Measurements from ENCODE around the gene UGT1A4. TPM values are rescaled to one million over a fixed set of nuclear protein-coding genes. Genes with fewer than 3 reads are reported as not detected.
A peak's percentile ranks its signal among the peaks of the same experiment; 100 is the strongest.

The UGT1A4 gene
- total and polyA plus RNA-seq, 2 of the 8 experiments (the other 6 are each of a cell fraction or from before 2014, with no cell fraction given), result not detected

DNA sequence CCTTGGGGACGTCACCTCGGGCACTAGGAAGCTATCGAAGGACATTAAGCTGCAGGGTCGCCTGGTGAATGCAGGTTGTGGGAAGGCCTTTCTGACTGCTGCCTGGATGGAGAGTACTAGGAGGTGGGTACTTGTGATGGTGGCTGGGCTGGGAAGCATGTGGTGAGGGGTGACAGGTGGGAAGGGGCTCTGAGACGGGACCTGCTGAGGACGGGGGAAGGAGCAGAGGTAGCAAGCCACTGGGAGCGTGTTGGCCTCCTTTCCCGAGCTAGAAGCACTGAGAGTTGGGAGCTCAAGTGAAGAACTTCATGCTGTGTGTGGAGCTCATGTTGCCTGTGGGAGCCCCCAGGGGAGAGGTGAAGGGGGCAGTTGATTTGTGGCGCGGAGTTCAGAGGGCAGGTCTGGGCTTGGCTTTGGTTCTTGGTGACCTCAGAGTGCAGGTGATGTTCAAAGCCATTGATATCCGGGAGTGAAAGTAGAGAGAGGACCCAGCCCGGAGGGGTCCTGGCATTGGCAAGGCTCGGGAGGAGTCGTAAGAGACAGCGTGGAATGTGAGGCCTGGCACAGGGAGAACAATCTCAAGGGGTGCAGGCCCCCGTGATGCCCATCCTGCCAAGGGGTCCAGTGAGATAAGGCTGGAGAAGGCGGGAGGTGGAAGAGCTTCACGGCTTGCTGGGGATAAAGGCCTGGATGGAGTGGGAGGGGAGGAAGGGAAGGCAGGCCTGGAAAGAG is 72.8 kb downstream of the UGT1A4 start:
- Histone ChIP-seq H3K23me2 (ENCODE audit: low read depth, low read length) (no peaks in the 10 kb centered on the region), H3K4ac (replicated peaks; ENCODE audit: insufficient read length, low read depth, low read length) (no peak overlapping the region), H3K4me2 (ENCODE audit: insufficient read depth in 1 of 2, low read depth in 2 of 2, low read length in 2 of 2) (no peak overlapping the region), H3K36me3 (ENCODE audit: control insufficient read depth in 2 of 4, insufficient read depth in 4 of 4, low read length in 3 of 4) (no peaks in the 10 kb centered on the region), H2BK15ac (ENCODE audit: low read length) (no peak overlapping the region), H3K79me1 (ENCODE audit: low read depth, low read length) (no peaks in the 10 kb centered on the region), H3K14ac (ENCODE audit: insufficient read length) (no peak overlapping the region), H2BK5ac (ENCODE audit: low read depth, low read length) (no peak overlapping the region), H3K23ac (ENCODE audit: insufficient read length) (no peak overlapping the region), H2BK120ac (replicated peaks; ENCODE audit: low read depth, low read length) (no peak overlapping the region), H3K18ac (ENCODE audit: extremely low read depth, low read length) (no peak overlapping the region), H3K79me2 (ENCODE audit: control insufficient read depth in 1 of 2, insufficient read depth in 2 of 2, low read length in 2 of 2) (no peaks in the 10 kb centered on the region), H3K4me1 (replicated peaks in 1 of 4; ENCODE audit: control insufficient read depth in 3 of 4, insufficient read depth in 4 of 4, low read length in 3 of 4) (no peaks in the 10 kb centered on the region), H3K27me3 (replicated peaks in 1 of 4; ENCODE audit: control insufficient read depth in 3 of 4, extremely low read depth in 1 of 4, insufficient read depth in 3 of 4, low read length in 3 of 4) (no peaks in the 10 kb centered on the region), H2BK20ac (ENCODE audit: low read length) (no peak overlapping the region), H4K91ac (replicated peaks; ENCODE audit: insufficient read length, low read length) (no peak overlapping the region), H2AFZ (ENCODE audit: low read length) (no peak overlapping the region), H3K9me3 (ENCODE audit: insufficient read depth in 2 of 2, low read depth in 1 of 2, low read length in 1 of 2) (peaks cover 0 to 5% of the 10 kb centered on the region in 2 experiments; a peak in 1 of 4 replicates), H4K8ac (ENCODE audit: extremely low read depth, insufficient read depth, low read length) (no peak overlapping the region), H3K9ac (replicated peaks in 1 of 4; ENCODE audit: extremely low read depth in 1 of 4, low read depth in 3 of 4, low read length in 3 of 4) (no peak overlapping the region), H2BK12ac (ENCODE audit: low read depth, low read length) (no peak overlapping the region), H3K56ac (replicated peaks; ENCODE audit: insufficient read length, low read depth, low read length) (no peak overlapping the region), H4K5ac (ENCODE audit: insufficient read length, low read depth, low read length) (no peak overlapping the region), H3K4me3 (ENCODE audit: extremely low read depth in 1 of 4, insufficient read depth in 2 of 4, low read depth in 3 of 4, low read length in 4 of 4) (no peak overlapping the region), H4K20me1 (replicated peaks in 1 of 2; ENCODE audit: control insufficient read depth in 1 of 2, insufficient read depth in 2 of 2, low read length in 2 of 2) (no peaks in the 10 kb centered on the region), H2AK5ac (ENCODE audit: low read depth, low read length) (no peak overlapping the region), H3K27ac (ENCODE audit: low read depth, low read length) (no peak overlapping the region)
- FAIRE-seq (no peak), DNase-seq (ENCODE audit: low read depth in 1 of 2, low spot score in 2 of 2) (peak in 1 of 2 experiments; percentile 27)
- CTCF ChIA-PET (ENCODE audit: partially characterized antibody), result no interaction called here
- 93% methylated on average over 18 of the region's 18 CpGs; no CpG with 5 or more reads in 1 of the 2 experiments for WGBS, 2 experiments (ENCODE audit: extremely low coverage in 1 of 2, insufficient coverage in 1 of 2, insufficient read length in 1 of 2, insufficient replicate concordance in 2 of 2, low coverage in 1 of 2, low lambda C conversion rate in 2 of 2, missing lambda C conversion rate in 1 of 2)
- TF ChIP-seq PHF8 (conservative IDR thresholded peaks at IDR 0.05; ENCODE audit: low read depth, low read length) (no peak), GTF2F1 (IDR thresholded peaks at IDR 0.05; ENCODE audit: borderline replicate concordance, low read depth, low read length) (no peak), CBX8 (IDR thresholded peaks at IDR 0.05; ENCODE audit: borderline replicate concordance, low read depth, low read length) (no peak), RFX5 (IDR thresholded peaks at IDR 0.05; ENCODE audit: borderline replicate concordance, low read depth, low read length) (no peak), SRF (IDR thresholded peaks at IDR 0.05; ENCODE audit: low read depth, low read length) (no peak), SAP30 (IDR thresholded peaks at IDR 0.05; ENCODE audit: insufficient read depth, insufficient replicate concordance, low read length) (no peak), BCL11A (IDR thresholded peaks at IDR 0.05; ENCODE audit: low read depth in 2 of 2, low read length in 2 of 2) (no peak), TEAD4 (IDR thresholded peaks at IDR 0.05; ENCODE audit: low read depth, low read length) (no peak), MAFK (IDR thresholded peaks at IDR 0.05; ENCODE audit: low read depth, low read length) (no peak), ASH2L (IDR thresholded peaks at IDR 0.05; ENCODE audit: low read length) (no peak), KDM1A (IDR thresholded peaks at IDR 0.05; ENCODE audit: borderline replicate concordance, low read length) (no peak)
- POLR2A ChIA-PET (ENCODE audit: partially characterized antibody), result interaction anchor here (1.4 kb wide), 1 partner anchor 63 kb away, joined by 3 read pairs; the partner anchor contains the start of gene HJURP
